Lower leg skin (tissue), 3 donors: ENCODE data around the gene NSUN2.

Source experiments
- POLR2A ChIP-seq, 2 donors: fragments of 450-650 bp; IDR thresholded peaks; one replicate each; pipeline ENCODE4 v1.6.1; 2016 to 2017; ENCODE audit warnings: antibody characterized with exemption in 2 of 2, mild to moderate bottlenecking in 1 of 2, moderate library complexity in 1 of 2
- TF ChIP-seq, protein P1 (sequence below), 3 donors: fragments of 450-650 bp; IDR thresholded peaks; one replicate each; pipeline ENCODE4 v1.5.1; 2016; ENCODE audit warnings: antibody characterized with exemption in 3 of 3, mild to moderate bottlenecking in 3 of 3, moderate library complexity in 2 of 3

DNA sequence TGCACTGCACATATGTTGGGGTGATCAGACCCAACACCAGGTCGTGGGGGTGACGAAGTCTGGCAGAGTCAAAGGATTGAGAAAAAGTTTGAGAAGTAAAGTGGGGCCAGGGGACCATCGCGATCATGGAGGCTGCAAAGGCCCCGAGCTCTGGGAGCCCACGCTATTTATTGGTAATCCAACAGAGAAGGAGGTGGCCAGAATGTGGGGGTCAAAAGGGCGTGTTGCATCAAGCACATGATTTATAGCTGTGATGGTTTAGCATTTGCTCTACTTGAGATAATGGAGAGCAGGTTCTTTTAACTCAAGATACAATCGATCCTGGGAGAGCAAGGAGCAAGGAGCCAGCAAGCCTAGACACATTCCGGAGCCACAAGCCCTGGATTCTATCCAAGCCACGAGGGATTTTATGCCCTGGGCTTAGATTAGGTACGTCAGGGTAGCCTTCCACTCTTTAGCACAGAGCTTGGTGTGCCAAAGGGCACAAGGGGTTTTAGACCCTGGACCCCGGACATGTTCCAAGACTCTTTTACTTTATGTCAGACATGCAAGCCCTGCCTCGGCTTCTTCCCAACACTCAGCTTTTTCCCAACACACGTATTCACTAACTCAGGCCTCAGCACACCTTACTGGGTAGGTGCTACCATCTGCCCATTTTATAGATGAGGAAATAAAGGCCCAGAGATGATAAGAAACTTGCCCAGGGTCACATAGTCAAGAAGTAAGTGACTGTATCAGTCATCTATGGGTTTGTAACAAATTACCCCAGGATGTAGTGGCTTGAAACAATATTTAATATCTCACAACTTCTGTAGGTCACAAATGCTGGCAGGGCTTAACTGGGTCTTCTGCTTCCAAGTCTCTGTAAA lies 39.5 kb downstream of the NSUN2 start:
- TF ChIP-seq, protein P1, sequence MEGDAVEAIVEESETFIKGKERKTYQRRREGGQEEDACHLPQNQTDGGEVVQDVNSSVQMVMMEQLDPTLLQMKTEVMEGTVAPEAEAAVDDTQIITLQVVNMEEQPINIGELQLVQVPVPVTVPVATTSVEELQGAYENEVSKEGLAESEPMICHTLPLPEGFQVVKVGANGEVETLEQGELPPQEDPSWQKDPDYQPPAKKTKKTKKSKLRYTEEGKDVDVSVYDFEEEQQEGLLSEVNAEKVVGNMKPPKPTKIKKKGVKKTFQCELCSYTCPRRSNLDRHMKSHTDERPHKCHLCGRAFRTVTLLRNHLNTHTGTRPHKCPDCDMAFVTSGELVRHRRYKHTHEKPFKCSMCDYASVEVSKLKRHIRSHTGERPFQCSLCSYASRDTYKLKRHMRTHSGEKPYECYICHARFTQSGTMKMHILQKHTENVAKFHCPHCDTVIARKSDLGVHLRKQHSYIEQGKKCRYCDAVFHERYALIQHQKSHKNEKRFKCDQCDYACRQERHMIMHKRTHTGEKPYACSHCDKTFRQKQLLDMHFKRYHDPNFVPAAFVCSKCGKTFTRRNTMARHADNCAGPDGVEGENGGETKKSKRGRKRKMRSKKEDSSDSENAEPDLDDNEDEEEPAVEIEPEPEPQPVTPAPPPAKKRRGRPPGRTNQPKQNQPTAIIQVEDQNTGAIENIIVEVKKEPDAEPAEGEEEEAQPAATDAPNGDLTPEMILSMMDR (IDR thresholded peaks at IDR 0.05), result no peak
- TF ChIP-seq POLR2A (IDR thresholded peaks at IDR 0.05), result no peak
